ENCODE measurements around the gene TAPBPL.
A peak's percentile ranks its signal among the peaks of the same experiment; 100 is the strongest.

The TAPBPL gene

GRCh38 chr12:6463858-6464257 is 12.0 kb downstream of the TAPBPL start (continued):
- TF ChIP-seq, protein P1, sequence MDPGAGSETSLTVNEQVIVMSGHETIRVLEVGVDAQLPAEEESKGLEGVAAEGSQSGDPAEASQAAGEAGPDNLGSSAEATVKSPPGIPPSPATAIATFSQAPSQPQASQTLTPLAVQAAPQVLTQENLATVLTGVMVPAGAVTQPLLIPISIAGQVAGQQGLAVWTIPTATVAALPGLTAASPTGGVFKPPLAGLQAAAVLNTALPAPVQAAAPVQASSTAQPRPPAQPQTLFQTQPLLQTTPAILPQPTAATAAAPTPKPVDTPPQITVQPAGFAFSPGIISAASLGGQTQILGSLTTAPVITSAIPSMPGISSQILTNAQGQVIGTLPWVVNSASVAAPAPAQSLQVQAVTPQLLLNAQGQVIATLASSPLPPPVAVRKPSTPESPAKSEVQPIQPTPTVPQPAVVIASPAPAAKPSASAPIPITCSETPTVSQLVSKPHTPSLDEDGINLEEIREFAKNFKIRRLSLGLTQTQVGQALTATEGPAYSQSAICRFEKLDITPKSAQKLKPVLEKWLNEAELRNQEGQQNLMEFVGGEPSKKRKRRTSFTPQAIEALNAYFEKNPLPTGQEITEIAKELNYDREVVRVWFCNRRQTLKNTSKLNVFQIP (CRISPR knock-in tag; IDR thresholded peaks at IDR 0.05; ENCODE audit: borderline replicate concordance, low read depth) = no peak

GRCh38 chr12:6464531-6464930 is 12.7 kb downstream of the TAPBPL start:
- ATAC-seq = no peak
- no peak for TF ChIP-seq CSRNP3 (CRISPR knock-in tag; IDR thresholded peaks at IDR 0.05)
- no peak for TF ChIP-seq ZC3H10 (CRISPR knock-in tag; IDR thresholded peaks at IDR 0.05)
- TF ChIP-seq ZNF70 (CRISPR knock-in tag; IDR thresholded peaks at IDR 0.05) = no peak
- TF ChIP-seq ARNTL (CRISPR knock-in tag; IDR thresholded peaks at IDR 0.05; ENCODE audit: borderline replicate concordance, low read depth) = no peak
- TF ChIP-seq BACH2 (CRISPR knock-in tag; IDR thresholded peaks at IDR 0.05; ENCODE audit: borderline replicate concordance) = no peak
- TF ChIP-seq, protein P2, sequence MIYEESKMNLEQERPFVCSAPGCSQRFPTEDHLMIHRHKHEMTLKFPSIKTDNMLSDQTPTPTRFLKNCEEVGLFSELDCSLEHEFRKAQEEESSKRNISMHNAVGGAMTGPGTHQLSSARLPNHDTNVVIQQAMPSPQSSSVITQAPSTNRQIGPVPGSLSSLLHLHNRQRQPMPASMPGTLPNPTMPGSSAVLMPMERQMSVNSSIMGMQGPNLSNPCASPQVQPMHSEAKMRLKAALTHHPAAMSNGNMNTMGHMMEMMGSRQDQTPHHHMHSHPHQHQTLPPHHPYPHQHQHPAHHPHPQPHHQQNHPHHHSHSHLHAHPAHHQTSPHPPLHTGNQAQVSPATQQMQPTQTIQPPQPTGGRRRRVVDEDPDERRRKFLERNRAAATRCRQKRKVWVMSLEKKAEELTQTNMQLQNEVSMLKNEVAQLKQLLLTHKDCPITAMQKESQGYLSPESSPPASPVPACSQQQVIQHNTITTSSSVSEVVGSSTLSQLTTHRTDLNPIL (CRISPR knock-in tag; IDR thresholded peaks at IDR 0.05; ENCODE audit: low read depth) = no peak
- TF ChIP-seq, protein P1 (CRISPR knock-in tag; IDR thresholded peaks at IDR 0.05; ENCODE audit: borderline replicate concordance, low read depth) = no peak

DNA sequence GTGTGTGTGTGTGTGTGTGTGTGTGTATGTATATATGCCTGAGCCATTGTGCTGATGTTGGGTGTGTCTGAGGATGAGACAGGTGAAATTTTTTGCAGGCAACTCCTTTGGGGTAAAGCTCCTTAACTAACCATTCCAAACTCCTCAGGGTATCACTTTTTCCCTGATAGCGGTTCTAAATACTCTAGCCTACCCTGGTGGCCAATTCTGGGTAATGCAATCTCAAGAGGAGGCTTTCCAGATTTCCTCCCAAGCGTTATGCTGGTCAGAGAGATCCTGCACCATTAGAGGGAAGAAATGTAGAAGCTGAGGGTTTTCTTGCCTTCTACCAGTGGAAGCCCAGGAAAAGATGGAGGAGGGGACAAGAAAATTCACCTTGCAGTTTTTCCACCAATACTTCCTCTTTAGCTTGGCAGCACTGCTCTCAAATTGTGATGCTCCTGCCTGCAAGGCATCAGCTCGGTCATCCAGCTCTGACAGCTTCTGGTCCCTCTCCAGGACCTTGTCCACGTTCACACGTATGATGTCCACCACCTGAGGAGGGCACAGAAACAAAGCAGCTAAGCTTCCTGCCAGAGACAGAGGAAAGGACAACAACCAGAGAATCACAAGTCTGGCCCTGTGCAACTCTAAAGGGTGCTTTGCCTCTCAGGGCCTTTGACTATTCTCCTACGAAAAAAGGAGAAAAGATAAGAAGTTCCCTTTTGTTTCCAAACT is 13.8 kb downstream of the TAPBPL start:
- TF ChIP-seq ARNTL (CRISPR knock-in tag; IDR thresholded peaks at IDR 0.05; ENCODE audit: borderline replicate concordance, low read depth) = no peak
- no peak for TF ChIP-seq PATZ1 (CRISPR knock-in tag; IDR thresholded peaks at IDR 0.05; ENCODE audit: borderline replicate concordance)
- no peak for TF ChIP-seq ZNF565 (CRISPR knock-in tag; conservative IDR thresholded peaks at IDR 0.05; ENCODE audit: low read depth)
- TF ChIP-seq ZNF8 (CRISPR knock-in tag; IDR thresholded peaks at IDR 0.05) = no peak
- TF ChIP-seq ZFP30 (CRISPR knock-in tag; IDR thresholded peaks at IDR 0.05) = no peak
- no peak for TF ChIP-seq BACH2 (CRISPR knock-in tag; IDR thresholded peaks at IDR 0.05; ENCODE audit: borderline replicate concordance)
- TF ChIP-seq ZFP3 (CRISPR knock-in tag; IDR thresholded peaks at IDR 0.05) = no peak
- no peak for TF ChIP-seq ZNF70 (CRISPR knock-in tag; IDR thresholded peaks at IDR 0.05)
- TF ChIP-seq GLIS3 (CRISPR knock-in tag; IDR thresholded peaks at IDR 0.05) = no peak
- no peak for TF ChIP-seq TOX (CRISPR knock-in tag; IDR thresholded peaks at IDR 0.05; ENCODE audit: borderline replicate concordance)
- no peak for TF ChIP-seq SNAI2 (CRISPR knock-in tag; IDR thresholded peaks at IDR 0.05)
- no peak for TF ChIP-seq RARB (CRISPR knock-in tag; IDR thresholded peaks at IDR 0.05)
- no peak for TF ChIP-seq ESRRG (CRISPR knock-in tag; IDR thresholded peaks at IDR 0.05)
- no peak for TF ChIP-seq TSHZ2 (CRISPR knock-in tag; IDR thresholded peaks at IDR 0.05)
- TF ChIP-seq, protein P1 (CRISPR knock-in tag; IDR thresholded peaks at IDR 0.05; ENCODE audit: borderline replicate concordance, low read depth) = no peak
- no peak for TF ChIP-seq TCF4 (CRISPR knock-in tag; IDR thresholded peaks at IDR 0.05; ENCODE audit: borderline replicate concordance)
- ATAC-seq = peak; percentile 66
